Stimulated activated CD4-positive, alpha-beta T cell treated with anti-CD3 and anti-CD28 coated beads, Interleukin-15, amount 100 ng/mL, for 1 hour (primary cell): ENCODE measurements around the gene VIPR1.
A peak's percentile ranks its signal among the peaks of the same experiment; 100 is the strongest.

Experiments used
- DNase-seq, 2 donors: peaks; one replicate each; pipeline ENCODE4 v3.0.0-alpha.2; 2020; ENCODE audit warnings: low read depth in 1 of 2, low spot score in 1 of 2

The VIPR1 gene

GRCh38 chr3:42502429-42503250 lies at the start of gene VIPR1:
TSS of gene VIPR1 (plus strand) at chr3:42502643. CDS start at chr3:42502736, 93 bp downstream.
- DNase-seq: peak; percentile 91 to 93

- DNase-seq: no peak
Measured at GRCh38 chr3:42456211-42456610, 46.2 kb upstream of the VIPR1 start.

GRCh38 chr3:42459151-42459550 lies 43.3 kb upstream of the VIPR1 start:
- DNase-seq: no peak

- DNase-seq: no peak
Measured at GRCh38 chr3:42461762-42462161, 40.7 kb upstream of the VIPR1 start.

GRCh38 chr3:42463093-42463492 lies 39.4 kb upstream of the VIPR1 start:
- DNase-seq: no peak

GRCh38 chr3:42468111-42468510 lies 34.3 kb upstream of the VIPR1 start:
- no peak for DNase-seq

- DNase-seq: no peak
Measured at GRCh38 chr3:42472555-42472954, 29.9 kb upstream of the VIPR1 start.

- DNase-seq: no peak
Measured at GRCh38 chr3:42473083-42473932, 29.1 kb upstream of the VIPR1 start.

GRCh38 chr3:42476225-42477125 lies 26.0 kb upstream of the VIPR1 start:
- DNase-seq: no peak

GRCh38 chr3:42477696-42478095 lies 24.7 kb upstream of the VIPR1 start:
- no peak for DNase-seq

GRCh38 chr3:42478830-42479229 lies 23.6 kb upstream of the VIPR1 start:
- DNase-seq: no peak

- DNase-seq: no peak
Measured at GRCh38 chr3:42486814-42487565, 15.5 kb upstream of the VIPR1 start.

GRCh38 chr3:42488687-42489086 lies 13.8 kb upstream of the VIPR1 start:
- DNase-seq: no peak

GRCh38 chr3:42489116-42489936 lies 13.1 kb upstream of the VIPR1 start:
- DNase-seq: no peak

- DNase-seq: no peak
Measured at GRCh38 chr3:42489937-42490227, 12.6 kb upstream of the VIPR1 start.

- no peak for DNase-seq
Measured at GRCh38 chr3:42490243-42490642, 12.2 kb upstream of the VIPR1 start.

- no peak for DNase-seq
Measured at GRCh38 chr3:42491881-42492507, 10.4 kb upstream of the VIPR1 start.

- no peak for DNase-seq
Measured at GRCh38 chr3:42492508-42493080, 9.8 kb upstream of the VIPR1 start.
